NCI-H1436 treated with DMSO at 0.1 percent for 48 hours (cell line): Measurements from ENCODE around the gene ATP5PD.
"Not testable (repeated sequence)": the region's sequence is repeated elsewhere in the genome, so short reads cannot be mapped to it uniquely, and the experiment has no call there.

Experiments used
- DNase-seq: peaks from one replicate; lab custom pipeline; 2025; lab: John Stamatoyannopoulos, UW

Gene ATP5PD

DNA sequence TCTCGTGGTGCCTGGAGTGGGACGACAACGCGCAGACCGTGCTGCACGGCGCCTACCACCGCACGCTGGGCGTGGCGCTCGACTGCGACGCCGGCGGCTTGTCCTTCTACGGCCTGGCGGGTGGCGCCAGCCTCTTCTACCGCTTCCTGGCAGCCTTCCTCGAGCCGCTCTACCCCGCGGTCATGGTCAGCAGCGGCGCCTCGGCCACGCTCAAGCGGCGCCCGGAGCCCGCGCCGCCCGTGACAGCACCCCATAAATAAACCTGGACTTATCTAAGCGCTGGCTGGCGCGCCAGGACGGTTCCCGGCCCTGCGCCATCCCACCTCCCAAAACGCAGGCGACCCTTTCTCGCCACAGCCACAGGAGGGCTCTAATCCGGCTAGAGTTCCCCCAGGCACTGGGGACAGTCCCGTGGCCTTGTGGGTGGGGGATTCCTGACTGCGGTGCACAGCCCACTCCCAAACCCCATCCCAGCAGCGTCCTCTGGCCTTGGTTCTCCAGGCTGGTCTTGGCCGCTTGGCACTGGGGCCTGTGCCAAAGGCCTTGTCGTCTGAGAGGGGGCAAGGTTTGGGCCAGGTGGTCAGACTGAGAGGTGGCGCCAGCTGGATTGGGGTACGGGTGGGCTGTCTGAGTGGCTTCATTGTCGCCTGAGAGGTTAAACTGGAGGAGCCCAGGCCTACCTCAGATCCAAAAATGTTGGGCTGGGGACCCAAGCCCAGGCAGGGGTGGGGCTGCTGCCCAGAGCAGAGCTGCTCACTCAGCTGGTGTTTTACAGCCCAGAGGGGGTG, 30.9 kb upstream of the ATP5PD start:
- no peak for DNase-seq

DNA sequence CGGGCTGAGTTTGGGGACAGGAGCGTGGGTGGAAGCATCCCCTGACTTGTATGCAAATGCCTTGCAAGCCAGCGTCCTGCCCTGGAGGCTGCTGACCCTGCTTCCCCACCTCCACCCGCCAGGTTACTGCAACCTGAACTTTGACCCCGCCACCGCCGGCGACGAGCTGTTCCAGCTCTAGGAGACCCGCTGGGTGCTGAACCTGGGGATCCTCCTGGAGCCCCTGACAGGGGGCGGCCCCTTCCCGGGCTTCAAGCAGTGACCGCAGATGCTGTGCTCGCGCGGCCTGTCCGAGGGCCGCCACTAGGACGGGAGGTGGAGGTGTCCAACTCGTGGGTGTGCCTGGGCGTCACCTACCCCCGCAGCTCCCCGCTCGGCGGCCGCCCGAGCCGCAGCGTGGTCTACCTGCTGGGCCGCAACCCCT, 30.3 kb upstream of the ATP5PD start:
- no peak for DNase-seq

DNA sequence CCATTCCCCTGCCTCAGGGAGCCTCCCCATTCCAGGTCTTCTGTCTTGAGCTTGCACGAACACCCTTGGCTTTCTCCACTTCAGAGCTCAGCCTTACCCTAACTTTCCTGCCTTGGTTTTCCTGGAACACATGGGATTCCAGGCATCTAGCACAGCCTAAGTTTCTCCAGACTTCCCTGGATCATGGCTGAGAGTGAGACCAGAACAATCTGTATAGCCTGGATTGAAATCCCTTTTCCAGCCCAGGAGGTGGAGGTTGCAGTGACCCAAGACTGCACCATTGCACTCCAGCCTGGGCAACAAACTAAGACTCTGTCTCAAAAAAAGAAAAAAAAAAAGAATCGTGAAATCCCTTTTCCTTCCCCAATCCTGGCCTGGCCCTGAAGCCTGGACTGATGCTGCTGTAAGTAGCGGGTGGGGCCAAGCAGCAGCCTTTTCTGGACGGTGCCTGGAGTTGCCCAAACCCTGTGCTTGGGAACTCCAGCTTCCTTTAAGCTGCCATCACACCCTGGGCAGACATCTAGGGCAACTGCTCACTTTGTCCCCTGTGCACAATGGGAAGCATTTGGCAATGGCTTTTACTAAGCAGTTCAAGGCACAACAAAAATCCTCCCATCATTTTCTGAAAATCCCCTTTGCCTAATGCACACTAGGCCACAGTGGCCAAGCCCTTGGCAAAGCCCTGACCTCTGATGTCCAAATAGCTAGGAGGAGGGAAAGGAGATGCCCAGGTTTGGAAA, 29.0 kb upstream of the ATP5PD start:
- no peak for DNase-seq

DNA sequence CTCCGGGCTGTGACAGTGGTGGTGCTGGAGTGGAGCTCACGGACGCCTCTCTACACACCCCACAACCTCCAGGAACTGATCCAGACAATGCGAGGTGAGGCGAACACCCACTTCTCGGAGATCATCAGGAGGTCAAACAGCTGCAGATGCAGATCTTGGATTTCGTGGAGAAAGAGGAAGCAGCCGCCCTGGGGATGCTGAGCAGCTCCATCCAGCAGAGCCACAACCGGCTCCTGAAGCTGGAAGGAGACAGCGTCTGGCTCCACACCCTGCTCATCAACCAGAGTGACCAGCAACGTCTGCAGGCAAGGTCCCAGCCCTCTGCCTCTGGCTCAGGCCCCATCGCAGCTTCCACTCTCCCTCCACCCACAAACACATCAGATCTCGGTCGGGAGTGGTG, 27.8 kb upstream of the ATP5PD start:
- no peak for DNase-seq

DNA sequence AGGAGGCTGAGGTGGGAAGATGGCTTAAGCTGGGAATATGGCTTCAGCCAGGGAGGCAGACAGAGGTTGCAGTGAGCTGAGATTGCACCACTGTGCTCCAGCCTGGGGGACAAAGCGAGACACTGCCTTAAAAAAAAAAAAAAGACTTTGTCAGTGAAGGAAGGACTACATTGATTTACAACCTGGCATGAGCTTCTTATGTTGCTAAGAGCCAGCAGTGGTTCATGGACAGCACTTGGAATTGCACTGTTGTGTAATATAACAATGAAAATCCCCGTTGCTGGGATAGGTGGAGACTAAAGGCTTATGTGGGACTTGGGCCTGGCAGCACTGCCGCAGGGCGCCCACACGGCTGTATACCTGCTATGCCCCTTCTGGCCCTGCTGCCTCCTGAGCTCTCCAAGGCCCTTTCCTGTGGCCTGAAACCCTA, 26.9 kb upstream of the ATP5PD start:
- no peak for DNase-seq

DNA sequence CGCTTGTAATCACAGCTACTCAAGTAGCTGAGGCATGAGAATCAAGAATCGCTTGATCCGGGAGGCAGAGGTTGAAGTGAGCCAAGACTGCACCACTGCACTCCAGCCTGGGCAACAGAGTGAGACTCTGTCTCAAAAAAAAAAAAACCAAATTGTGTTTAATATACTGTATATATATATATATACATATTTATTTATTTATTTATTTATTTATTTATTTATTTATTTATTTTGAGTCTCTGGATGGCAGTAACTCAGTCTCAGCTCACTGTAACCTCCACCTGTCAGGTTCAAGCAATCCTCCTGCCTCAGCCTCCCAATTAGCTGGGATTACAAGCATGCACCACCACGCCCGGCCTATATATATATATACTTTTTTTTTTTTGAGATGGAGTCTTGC, 26.1 kb upstream of the ATP5PD start:
- DNase-seq: not testable (repeated sequence)

DNA sequence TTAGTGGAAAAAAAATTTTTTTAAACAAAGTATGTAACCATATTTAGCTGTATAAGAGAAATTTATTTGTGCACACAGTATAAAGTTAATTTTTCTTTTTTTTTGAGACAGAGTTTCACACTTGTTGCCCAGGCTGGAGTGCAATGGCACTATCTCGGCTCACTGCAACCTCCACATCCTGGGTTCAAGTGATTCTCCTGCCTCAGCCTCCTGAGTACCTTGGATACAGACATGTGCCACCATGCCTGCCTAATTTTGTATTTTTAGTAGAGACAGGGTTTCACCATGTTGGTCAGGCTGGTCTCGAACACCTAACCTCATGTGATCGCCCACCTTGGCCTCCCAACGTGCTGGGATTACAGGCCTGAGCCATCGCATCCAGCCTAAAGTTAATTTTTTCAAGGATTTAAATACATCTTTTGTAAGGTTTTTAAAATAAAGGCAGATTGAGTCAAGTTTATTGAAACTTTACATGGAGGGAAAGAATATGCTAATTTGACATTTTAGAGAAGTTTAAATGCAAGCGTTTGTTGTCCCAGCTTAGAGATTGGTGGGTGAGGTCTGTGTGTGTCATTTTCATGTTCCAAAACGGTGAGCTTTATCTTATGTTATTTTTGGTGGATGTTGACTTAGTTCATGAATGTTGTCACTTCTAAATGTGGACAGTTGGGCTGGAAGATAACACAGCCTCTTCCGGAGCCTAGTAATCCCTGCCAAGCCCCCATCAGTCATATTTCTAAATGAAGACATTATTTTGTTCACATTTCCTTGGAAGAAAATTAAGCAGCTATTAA, 24.9 kb upstream of the ATP5PD start:
- DNase-seq: not testable (repeated sequence)

DNA sequence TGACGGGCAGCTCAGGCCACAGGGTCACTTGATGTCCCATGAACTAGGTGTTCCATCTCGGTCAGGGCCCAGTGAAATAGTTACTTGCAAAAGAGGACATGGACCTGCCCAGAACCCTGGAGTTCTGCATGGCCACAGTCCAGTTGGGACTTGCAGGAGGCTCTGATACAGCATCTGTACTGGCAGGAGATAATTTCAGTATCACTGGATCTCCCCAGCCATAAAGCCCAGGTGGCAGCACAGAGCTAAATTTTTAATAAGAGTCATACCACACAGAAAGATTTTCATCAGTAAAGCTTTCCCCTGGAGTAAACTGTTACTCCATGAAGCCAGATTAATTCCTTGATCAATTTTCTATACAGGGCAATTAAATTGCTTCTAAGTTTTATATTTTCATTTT, 23.0 kb upstream of the ATP5PD start:
- no peak for DNase-seq

DNA sequence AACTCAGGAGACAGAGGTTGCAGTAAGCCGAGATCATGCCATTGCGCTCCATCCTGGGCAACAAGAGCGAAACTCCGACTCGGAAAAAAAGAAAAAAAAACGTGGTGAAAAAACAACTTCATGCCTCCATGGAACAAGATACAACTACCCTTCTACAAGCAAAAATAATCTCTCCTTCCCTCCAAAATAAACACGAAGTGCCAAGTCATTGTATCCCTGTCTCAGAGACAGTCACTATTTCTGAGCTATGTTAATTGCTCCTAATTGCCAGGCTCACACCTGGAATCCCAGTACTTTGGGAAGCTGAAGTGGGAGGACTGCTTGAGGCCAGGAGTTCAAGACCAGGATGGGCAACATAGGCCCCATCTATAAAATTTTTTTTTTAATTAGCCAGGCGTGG, 22.0 kb upstream of the ATP5PD start:
- no peak for DNase-seq

DNA sequence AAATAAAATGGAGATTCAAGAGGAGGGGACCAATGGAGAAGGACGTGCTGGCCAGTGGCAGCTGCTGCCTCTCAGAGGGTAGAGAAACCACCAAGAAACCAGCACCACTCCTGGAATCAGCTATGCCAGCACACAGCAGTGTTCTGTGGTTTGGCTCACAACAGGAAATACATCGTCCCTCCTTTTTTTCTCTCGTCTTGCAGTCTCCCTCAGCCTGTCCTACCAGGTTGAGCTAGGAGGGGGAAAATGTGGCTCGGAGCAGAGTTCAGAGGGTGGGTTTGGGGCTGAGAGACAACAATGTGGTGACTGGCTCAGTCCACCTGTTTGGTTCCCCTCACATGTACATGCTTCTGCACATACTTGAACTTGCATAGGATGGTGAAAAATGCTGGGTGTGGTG, 21.1 kb upstream of the ATP5PD start:
- DNase-seq: no peak

DNA sequence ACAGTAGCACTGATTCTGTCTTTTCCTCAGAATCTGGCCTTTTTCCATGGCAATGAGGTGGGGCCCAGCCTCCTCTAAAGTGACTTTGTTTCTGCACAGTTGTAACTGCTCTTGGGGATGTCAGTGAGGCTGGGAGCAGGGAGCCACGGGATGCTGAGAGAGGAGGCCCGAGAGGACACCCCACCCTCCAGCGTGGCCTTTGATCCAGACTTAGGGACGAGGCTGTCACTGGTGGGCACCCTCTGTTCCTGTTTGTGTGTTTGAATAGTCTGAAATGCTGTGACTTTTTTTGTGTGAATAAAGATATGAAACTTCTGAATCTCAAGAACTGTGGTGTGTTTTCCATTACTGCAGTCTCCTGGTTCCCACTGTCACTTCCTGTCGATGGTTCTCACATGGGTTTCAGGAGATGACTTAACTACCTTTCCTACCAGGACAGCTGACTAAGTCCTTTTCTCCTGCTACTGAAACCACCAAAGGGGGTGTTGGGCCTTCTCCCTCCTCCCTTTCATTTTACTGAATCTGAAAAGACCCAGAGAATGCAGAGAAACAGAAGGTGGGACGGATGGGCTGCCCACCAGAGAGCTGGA, 18.9 kb upstream of the ATP5PD start:
- DNase-seq: no peak

DNA sequence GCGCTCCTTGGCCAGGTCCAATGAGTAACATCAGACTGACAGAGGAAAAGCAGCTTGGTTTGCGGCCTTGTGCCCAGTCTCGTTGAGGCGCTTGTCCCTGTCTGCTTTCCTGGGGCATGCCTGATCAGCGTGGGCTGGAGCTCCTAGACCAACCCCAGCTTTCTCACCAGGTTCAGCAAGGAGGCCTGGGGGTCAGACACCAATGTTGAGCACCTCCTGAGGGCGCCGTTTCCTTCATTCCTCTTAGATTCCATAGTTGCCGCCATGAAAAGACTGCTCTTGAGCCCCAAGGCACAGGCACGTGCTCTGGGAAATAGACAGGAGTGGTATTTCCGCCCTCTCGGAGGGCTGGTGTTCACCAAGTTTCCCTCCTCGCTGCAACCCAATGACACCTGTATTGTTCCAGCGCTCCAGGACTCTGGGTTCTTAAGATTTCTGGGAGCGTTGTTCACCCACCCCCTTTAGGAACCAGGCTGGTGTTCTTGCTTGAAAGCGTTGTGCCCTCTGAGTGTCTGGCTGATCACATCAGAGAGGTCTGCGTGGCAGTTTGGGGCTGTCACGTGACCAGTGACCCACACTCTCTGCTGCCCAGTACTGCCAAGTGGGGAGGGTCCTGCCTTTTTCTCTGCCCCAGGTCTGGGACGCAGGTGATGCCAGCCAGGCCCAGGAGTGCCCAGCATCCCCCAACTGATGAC, 18.2 kb upstream of the ATP5PD start:
- DNase-seq: no peak

DNA sequence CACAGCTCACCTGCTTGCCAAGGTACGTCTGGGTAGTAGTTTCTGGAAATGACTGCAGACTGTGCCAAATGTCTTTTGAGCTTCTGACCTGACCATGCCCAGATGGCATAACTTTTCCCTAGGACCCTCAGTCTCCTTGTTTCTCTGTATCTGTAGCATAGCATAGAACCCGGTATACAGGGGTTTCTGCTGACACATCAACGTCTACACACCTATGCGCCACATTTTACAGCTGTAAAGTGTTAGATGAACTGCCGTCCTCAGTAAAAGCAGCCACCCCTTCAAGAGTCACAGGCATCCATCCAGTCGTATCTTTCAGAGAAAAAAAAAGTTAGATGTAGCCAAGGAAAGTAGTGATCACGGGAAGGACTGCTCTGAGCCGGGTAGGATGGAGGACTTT, 17.7 kb upstream of the ATP5PD start:
- no peak for DNase-seq

DNA sequence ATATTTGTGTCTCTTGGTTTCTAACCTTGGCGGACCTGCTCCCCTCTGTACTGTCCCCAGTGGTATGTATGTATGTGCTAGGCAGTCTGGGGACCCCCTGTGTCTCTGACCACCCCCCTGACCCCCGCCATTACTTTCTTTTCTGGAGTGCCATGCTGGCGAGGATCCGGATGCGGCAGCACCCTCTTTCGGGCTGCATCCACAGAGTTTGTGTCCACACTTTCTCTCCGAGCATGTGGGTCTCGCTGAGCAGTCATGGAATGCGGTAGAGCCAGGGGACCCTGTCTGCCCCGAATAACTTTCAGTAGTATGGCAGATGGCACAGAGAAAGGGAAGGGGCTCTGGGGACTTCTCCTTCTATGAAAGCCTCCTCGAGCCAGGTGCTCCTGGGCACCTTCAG, 17.3 kb upstream of the ATP5PD start:
- no peak for DNase-seq

DNA sequence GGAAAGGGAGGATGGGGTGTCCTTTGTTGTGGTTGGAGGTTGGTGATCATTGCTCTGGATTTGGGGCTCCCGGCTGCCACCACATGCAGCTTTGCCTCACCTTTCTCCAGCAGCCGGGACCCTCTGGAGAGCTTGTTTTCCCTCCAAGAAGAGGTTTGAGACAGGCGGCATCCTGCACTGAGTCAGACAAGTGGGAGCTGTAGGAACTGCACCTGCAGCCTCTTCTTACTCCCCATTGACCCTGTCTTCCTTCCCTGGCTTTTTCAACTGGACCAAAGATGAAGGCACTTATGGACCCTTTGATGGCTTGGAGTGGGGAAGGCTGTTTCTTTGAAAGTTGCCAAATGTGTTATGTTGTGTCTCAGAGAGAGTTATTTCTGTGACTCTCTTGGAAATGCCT, 16.9 kb upstream of the ATP5PD start:
- DNase-seq: no peak

DNA sequence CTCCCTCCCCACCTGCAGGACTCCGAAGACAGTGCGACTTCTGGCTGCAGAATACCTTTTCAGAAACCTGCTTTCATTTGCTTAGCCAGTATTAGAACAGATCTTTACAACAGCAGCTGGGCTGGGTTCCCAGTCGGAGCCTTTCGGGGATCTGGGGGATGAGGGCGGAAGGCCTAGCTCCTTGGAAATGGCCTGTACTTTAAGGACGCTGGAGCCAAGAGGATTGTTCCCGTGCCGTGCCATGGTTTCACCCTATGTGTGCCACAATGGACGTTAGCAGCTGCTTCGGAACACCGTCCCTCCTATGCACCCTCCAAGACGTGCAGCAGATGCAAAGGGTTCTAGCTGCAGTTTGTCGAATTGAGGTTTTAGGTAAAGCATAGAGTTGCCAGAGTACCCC, 16.4 kb upstream of the ATP5PD start:
- no peak for DNase-seq

DNA sequence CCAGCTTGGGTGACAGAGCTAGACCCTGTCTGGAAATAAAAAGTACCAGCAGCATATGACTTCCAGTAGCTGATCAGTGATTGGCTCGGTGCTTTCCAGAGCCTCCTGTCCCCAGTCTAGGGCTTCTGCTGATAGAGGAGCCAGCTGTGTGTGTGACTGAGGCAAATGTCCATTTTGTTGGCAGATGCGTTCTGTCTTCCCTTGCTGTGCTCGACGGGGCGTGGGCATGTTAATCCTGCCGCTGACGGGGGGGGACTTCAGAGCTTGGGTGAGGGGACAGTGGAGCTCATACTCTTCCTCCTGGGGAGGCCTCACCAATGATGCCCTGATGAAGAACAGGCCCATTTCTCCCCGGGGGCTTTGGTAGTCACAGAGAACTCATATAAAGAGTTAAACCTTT, 14.8 kb upstream of the ATP5PD start:
- DNase-seq: no peak

DNA sequence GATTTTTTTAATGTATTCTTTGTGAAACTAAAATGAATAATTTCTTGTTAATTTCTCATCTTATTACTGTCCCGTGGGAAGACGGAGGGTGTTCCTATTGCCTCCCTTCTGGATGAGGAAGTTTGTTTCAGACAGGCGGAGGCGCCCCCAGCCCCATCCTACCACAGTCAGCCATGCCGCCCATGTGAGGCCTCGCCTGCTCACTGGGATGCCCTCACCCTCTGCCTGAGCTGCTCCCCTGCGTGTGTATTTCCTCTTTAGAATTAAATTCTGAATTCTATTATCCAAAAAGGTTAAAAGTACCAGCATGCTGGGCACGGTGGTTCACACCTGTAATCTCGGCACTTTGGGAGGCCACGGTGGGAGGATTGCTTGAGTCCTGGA, 14.3 kb upstream of the ATP5PD start:
- no peak for DNase-seq

DNA sequence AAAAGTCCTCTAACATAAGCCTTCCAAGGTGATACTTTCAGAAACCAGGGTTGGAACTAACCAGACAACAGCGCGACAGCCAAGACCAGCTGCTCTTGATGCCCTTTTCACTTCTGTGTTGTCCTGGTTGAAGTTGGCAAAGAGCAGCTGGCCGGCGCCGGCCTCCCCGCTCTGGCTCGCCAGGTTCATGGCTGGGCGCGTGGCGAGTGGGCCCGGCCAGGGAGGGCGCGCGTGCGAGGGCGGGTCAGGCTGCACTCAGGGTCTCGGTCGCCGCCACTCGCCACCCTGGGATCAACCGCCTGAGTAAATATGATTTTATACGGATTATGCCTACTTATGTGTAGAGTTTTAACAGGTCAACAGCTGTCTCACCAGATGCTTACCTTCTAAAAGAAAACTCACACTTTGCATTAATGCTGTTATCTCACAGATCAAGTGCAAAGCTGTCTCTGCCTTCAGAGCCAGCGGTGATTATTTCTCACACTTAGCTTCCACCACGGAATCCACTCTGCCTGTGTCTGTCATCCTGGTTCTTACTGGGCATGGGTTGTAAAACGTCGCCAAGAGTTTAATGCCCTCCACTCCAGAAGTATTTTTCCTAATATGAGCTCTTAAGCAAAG, 13.8 kb upstream of the ATP5PD start:
- no peak for DNase-seq

DNA sequence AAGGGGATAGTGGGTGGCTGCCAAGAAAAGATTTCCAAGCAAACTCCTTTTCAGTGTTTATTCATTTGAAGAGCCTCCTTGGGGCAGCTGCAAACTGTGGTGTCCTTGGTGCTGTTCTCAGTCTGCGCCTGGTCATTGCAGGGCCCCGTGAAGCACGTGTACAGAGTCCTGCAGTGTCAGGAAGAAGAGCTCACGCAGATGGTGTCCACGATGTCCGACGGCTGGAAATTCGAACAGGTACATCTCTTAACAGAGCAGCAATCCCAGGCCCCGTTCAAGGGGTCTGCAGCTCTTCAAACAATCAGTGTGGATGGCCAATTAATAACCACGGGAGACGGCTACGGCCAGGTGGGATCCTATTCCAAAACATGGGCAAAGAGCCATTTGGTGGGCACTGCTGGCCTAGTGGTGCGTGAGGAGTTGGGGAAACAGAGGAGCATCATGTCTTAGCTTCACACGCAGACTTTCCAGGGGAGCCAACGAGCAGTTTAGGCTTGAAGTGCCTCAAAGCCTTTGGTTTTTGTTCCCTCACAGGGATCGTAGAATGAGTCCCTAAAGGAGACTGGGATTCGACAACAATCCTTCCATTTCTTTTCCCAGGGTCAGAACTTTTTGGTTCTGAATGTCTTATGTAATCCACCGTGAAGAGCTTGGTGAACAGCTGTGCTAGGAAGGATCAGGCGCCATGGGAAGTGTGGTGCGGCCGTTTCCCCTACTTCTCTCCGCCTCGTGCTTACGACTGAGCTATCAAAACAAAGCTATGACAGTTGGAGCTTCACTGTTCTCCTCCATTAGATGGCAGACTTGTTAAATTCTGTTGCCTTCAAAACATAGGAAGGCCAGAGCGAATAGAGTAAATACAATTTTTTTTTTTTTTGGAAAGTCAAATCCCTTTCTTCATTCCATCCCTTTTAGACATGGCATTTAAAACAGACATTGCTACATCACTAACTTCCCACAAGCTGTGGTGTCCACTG, 12.9 kb upstream of the ATP5PD start:
- DNase-seq: no peak
